ENCODE results near the gene DSCAML1.

The DSCAML1 gene

DNA sequence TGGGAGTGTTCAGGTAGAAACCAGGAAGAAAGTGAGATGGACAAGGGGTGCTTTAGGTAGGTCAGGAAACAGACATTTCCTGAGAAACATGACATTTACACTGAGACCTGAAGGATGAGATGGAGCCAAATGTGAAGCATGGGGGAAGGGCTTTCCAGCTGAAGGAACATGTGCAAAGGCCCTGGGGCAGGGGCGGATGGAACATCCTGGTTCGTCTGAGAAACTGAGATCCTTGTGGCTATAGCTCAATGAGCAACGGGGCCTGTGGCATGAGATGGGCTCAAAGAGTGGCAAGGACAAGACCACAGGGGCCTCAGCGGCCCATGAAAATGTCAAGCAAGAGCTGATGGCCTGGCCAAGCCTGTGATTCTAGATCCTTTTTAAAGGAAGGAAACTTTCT, 127.4 kb downstream of the DSCAML1 start:
- TF ChIP-seq CTCF (IDR thresholded peaks at IDR 0.05; ENCODE audit: low read length, missing control alignments): no peak
- H3K4me3 ChIP-seq (replicated peaks; ENCODE audit: low read depth, low read length): no peak overlapping the region
- DNase-seq (ENCODE audit: low read depth): no peak

DNA sequence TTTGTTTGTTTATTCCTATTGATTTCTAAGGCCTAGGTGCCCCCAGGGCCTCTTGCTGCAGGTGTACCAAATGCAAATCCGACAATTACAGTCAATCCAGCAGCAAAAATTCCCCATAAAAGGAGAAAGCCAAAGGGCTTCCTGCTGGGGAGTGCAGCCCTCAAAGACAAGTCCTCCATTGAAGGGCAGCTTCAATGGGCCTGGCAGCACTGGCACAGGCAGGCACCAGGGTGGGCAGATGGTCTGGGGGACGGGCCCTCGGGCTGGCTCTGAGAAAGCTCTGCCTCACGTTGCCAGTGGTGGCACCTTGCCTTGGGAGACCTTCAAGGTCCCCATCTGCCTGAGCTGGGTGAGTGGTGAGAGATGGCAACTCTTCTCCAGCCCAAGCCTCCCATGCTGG, 128.0 kb downstream of the DSCAML1 start:
- no peak for DNase-seq (ENCODE audit: low read depth)
- TF ChIP-seq CTCF (IDR thresholded peaks at IDR 0.05; ENCODE audit: low read length, missing control alignments): no peak
- no peak overlapping the region for H3K4me3 ChIP-seq (replicated peaks; ENCODE audit: low read depth, low read length)

DNA sequence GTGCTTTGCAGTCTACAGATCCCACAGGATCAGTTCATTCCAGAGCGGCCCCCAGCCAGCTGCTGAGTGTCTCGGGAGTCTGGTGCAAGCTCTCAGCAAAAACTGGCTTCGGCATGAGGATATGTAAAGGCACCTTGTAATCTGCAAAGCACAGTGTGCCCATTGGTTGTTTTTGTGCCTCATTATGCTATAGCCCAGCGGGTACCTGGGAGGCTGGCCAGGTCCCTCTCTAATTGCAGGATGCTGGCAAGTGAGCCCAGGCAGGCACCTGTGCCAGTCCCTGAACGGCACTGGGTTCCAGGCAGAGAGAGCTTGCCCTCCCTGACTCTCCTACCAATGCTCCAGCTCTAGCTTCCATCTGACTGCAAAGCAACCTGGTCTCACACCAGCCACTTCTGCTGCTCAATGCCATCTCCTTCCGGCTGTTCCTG, 128.7 kb downstream of the DSCAML1 start:
- no peak for DNase-seq (ENCODE audit: low read depth)
- H3K4me3 ChIP-seq (replicated peaks; ENCODE audit: low read depth, low read length): no peak overlapping the region
- TF ChIP-seq CTCF (IDR thresholded peaks at IDR 0.05; ENCODE audit: low read length, missing control alignments): no peak

DNA sequence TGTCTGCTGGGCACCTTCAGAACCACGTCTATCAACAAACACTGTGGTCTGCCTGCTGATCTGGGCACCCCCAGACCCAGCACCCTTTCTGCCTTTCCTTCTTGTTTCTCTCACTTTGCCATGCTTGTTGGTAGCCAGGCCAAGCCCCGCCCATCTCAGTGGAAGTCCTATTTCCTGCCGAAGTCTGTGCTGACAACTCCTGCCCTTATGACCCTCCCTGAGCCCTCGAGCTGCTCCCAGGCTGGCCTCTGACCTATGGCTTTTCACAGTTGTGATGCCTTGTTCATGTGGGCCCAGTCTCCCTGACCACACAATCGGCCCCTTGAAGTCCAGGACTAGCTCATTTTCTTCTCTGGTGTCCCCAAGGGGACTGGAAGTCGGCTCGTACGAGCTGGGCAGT, 132.1 kb downstream of the DSCAML1 start:
- no peak for TF ChIP-seq CTCF (IDR thresholded peaks at IDR 0.05; ENCODE audit: low read length, missing control alignments)
- H3K4me3 ChIP-seq (replicated peaks; ENCODE audit: low read depth, low read length): no peak overlapping the region
- no peak for DNase-seq (ENCODE audit: low read depth)

- TF ChIP-seq CTCF (IDR thresholded peaks at IDR 0.05; ENCODE audit: low read length, missing control alignments): no peak
- no peak overlapping the region for H3K4me3 ChIP-seq (replicated peaks; ENCODE audit: low read depth, low read length)
- DNase-seq (ENCODE audit: low read depth): no peak
Observed at GRCh38 chr11:117663821-117664220, 133.2 kb downstream of the DSCAML1 start.

GRCh38 chr11:117663414-117663813, 133.6 kb downstream of the DSCAML1 start:
- TF ChIP-seq CTCF (IDR thresholded peaks at IDR 0.05; ENCODE audit: low read length, missing control alignments): no peak
- no peak for DNase-seq (ENCODE audit: low read depth)
- no peak overlapping the region for H3K4me3 ChIP-seq (replicated peaks; ENCODE audit: low read depth, low read length)

GRCh38 chr11:117662671-117663269, 134.2 kb downstream of the DSCAML1 start:
- no peak for DNase-seq (ENCODE audit: low read depth)
- no peak overlapping the region for H3K4me3 ChIP-seq (replicated peaks; ENCODE audit: low read depth, low read length)
- no peak for TF ChIP-seq CTCF (IDR thresholded peaks at IDR 0.05; ENCODE audit: low read length, missing control alignments)
